ENCODE results near the gene JAKMIP2.

GRCh38 chr5:147688656-147689356 is 93.7 kb downstream of the JAKMIP2 start:
- no peak for TF ChIP-seq EZH2 (IDR thresholded peaks at IDR 0.05; ENCODE audit: insufficient read depth, poor library complexity, severe bottlenecking)
- TF ChIP-seq EZH2phosphoT487 (IDR thresholded peaks at IDR 0.05; ENCODE audit: insufficient read depth, low read depth), result no peak

Data from GM23248 (cell line).